ENCODE data around the gene STAB1.

Gene STAB1

GRCh38 chr3:52530918-52531826 lies 36.0 kb downstream of the STAB1 start:
- H3K27ac ChIP-seq = no peak overlapping the region
- TF ChIP-seq CTCF (conservative IDR thresholded peaks at IDR 0.05) = no peak

GRCh38 chr3:52531860-52532516 lies 36.9 kb downstream of the STAB1 start:
- no peak for TF ChIP-seq CTCF (conservative IDR thresholded peaks at IDR 0.05)
- peak overlapping the region; percentile 97; the same call in 1 of the 2 replicates for H3K27ac ChIP-seq

- H3K27ac ChIP-seq = peak overlapping the region; percentile 97; the same call in 1 of the 2 replicates
- TF ChIP-seq CTCF (conservative IDR thresholded peaks at IDR 0.05) = no peak
Measured at GRCh38 chr3:52532517-52532837, 37.3 kb downstream of the STAB1 start.

GRCh38 chr3:52532838-52533622 lies 37.9 kb downstream of the STAB1 start:
- no peak for TF ChIP-seq CTCF (conservative IDR thresholded peaks at IDR 0.05)
- H3K27ac ChIP-seq = peak overlapping the region; percentile 97

- no peak for TF ChIP-seq CTCF (conservative IDR thresholded peaks at IDR 0.05)
- peak within 1 kb of the TSS; percentile 97 for H3K27ac ChIP-seq
Measured at GRCh38 chr3:52533623-52534280, 38.6 kb downstream of the STAB1 start, which contains the start of gene NT5DC2. NT5DC2 (minus strand) TSS chr3:52533857; CDS start chr3:52533737, 120 bp downstream.

- TF ChIP-seq CTCF (conservative IDR thresholded peaks at IDR 0.05) = no peak
- H3K27ac ChIP-seq = peak overlapping the region; percentile 97
Measured at GRCh38 chr3:52534281-52535183, 39.4 kb downstream of the STAB1 start.

All from VCaP (cell line).